IPS DF 6.9 (cell line): ENCODE data around the gene NCOA4.
"Not testable (repeated sequence)": the region's sequence is repeated elsewhere in the genome, so short reads cannot be mapped to it uniquely, and the experiment has no call there.

Experiments used
- DNase-seq: peaks from one replicate; pipeline ENCODE4 v3.0.0-alpha.2; 2013; ENCODE audit warnings: low read depth, low spot score
- H3K27ac ChIP-seq: one replicate; pipeline ENCODE4 v1.5.1; 2013; ENCODE audit warnings: low read length, control low read depth
- H3K27me3 ChIP-seq: 2 replicates; pipeline ENCODE4 v1.6.1; 2013; ENCODE audit warnings: mild to moderate bottlenecking, low read length; ENCODE audit not compliant: control insufficient read depth, insufficient read depth
- H3K36me3 ChIP-seq: 2 replicates; pipeline ENCODE4 v1.6.1; 2013; ENCODE audit warnings: low read length; ENCODE audit not compliant: control insufficient read depth, insufficient read depth
- H3K4me1 ChIP-seq: 2 replicates; pipeline ENCODE4 v1.6.1; 2013; ENCODE audit warnings: low read length; ENCODE audit not compliant: control insufficient read depth, insufficient read depth
- H3K4me3 ChIP-seq: 2 replicates; pipeline ENCODE4 v1.5.1; 2013; ENCODE audit warnings: mild to moderate bottlenecking, low read length
- H3K9me3 ChIP-seq: 2 replicates; pipeline ENCODE4 v1.6.1; 2013; ENCODE audit warnings: low read length, inconsistent platforms; ENCODE audit not compliant: control insufficient read depth, insufficient read depth
- WGBS: extraction: QIAGEN DNeasy Blood & Tissue Kit; methylation state at CpG from one replicate; pipeline ENCODE4 v1.1.7; 2013; ENCODE audit warnings: mixed read lengths, missing lambda C conversion rate; ENCODE audit not compliant: insufficient read length, insufficient coverage; 5-methylcytosine and 5-hydroxymethylcytosine counted together

NCOA4 gene

DNA sequence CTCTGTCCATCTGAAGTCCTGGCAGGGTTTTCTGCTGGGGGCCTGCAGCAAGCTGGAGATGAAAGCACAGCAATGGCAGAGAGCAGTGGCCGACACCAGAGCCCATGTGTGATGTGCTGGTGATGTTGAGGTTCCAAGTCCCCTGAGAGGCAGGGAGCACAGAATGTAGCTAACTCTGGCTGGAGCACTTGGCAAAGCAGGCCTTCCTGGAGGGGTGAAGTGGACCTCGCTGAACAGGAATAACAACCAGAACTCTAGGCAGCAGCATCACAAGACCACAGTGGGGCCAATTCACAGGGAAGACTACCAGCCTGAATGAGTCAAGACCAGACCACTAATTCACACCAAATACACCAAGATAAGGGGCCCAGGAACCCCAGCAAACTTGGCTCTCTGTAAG lies 38.5 kb upstream of the NCOA4 start:
- Histone ChIP-seq H3K4me1 (no peaks in the 10 kb centered on the region), H3K9me3 (no peaks in the 10 kb centered on the region), H3K4me3 (no peak overlapping the region), H3K36me3 (no peaks in the 10 kb centered on the region), H3K27me3 (no peaks in the 10 kb centered on the region), H3K27ac (no peak overlapping the region)
- WGBS, result no CpG with 5 or more reads among the region's 2 CpGs
- DNase-seq, result no peak

DNA sequence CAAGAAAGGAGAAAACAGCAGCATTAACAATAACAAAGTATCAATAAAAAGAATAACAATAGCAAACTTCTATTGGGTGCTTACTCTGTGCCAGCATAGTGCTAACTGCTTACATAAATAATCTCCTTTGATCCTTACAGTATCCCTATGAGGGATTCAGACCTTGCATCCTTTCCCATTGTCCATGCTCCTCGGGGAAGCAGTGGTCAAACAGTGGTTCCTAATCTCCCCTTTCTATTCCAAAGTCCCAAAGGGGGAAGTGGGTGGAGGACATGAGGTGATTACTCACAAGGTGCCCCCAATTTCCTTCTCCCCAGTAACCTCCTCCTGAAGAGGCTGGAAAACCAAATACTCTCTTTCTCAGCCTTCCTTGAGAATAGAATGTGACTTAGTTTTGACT lies 37.7 kb upstream of the NCOA4 start:
- no peaks in the 10 kb centered on the region for H3K36me3 ChIP-seq
- H3K9me3 ChIP-seq, result no peaks in the 10 kb centered on the region
- H3K4me3 ChIP-seq, result no peak overlapping the region
- no peak overlapping the region for H3K27ac ChIP-seq
- H3K4me1 ChIP-seq, result no peaks in the 10 kb centered on the region
- no peak for DNase-seq
- no CpG with 5 or more reads among the region's 1 CpG for WGBS
- no peaks in the 10 kb centered on the region for H3K27me3 ChIP-seq

DNA sequence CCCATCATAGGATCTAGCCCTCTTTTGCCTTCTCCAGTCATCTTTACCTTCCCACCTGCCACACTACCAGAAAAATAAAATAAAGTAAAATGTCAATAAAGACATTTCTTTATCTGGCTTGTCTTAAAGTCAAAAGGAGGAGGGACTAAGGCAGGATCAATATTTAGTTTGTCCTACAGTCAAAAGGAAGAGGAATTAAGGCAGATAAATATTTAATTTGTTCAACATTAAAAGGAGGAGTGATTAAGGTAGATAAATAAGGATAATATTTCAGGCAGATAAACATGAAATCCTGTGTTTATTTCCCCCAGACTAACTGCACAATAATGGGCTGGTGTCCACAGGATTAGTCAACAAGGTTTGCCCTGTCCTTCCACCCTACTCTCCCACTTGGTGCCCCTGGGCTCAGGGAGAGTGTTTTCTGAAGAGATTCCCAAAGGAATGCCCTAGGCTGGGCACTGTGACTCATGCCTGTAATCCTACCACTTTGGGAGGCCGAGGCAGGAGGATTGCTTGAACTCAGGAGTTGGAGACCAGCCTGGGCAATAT lies 33.9 kb upstream of the NCOA4 start:
- Histone ChIP-seq H3K36me3 (no peaks in the 10 kb centered on the region), H3K27ac (no peak overlapping the region), H3K4me3 (no peak overlapping the region), H3K9me3 (no peaks in the 10 kb centered on the region), H3K27me3 (no peaks in the 10 kb centered on the region), H3K4me1 (no peaks in the 10 kb centered on the region)
- DNase-seq, result no peak
- no CpG with 5 or more reads among the region's 1 CpG for WGBS

DNA sequence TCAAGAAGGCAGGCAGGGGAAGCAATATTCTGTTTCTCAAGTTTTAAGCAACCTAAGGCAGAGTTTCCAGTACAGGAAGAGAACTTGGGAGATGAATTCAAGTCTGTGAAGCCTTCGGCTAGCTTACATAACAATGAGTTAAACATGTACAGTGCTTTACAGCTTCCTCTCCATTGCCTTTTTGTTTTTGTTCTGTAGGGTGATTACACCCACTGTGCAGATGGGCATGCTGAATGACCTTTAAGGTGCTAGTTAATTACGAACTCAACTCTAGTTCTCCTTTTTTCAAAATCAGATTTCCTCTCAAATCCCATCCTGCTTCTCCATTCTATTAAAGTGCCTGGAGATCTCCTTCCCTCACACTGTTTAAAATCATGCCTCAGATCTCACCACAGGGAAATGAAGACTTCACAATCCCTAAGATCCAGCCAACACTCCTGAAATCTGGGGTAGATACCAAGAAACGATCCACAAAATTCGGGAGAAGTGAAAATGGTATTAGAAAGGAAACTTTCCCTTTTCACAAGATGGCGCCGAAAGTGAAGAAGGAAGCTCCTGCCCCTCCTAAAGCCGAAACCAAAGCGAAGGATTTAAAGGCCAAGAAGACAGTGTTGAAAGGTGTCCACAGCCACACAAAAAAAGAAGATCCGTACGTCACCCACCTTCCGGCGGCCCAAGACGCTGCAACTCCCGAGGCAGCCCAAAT lies 32.5 kb upstream of the NCOA4 start:
- H3K36me3 ChIP-seq, result no peaks in the 10 kb centered on the region
- H3K4me1 ChIP-seq, result no peaks in the 10 kb centered on the region
- DNase-seq, result no peak
- no peak overlapping the region for H3K27ac ChIP-seq
- no peaks in the 10 kb centered on the region for H3K9me3 ChIP-seq
- no CpG with 5 or more reads among the region's 14 CpGs for WGBS
- no peaks in the 10 kb centered on the region for H3K27me3 ChIP-seq
- no peak overlapping the region for H3K4me3 ChIP-seq

DNA sequence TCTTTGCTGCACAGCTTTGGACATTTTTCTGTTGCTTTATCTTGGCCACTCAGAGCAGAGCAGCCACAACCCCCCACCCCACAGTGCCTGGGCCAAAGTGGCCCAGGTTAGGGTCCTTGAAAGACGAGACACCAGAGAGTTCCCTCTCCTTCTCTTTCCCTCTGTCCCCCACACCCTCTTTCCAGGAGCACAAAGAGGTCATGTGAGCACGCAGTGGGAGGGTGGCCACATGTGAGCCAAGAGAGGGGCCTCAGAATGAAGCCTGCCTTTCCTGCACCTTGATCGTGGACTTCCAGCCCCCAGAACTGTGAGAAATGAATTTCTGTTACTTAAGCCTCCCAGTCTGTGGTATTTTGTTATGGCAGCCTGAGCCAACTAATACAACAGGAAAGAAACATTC lies 30.3 kb upstream of the NCOA4 start:
- DNase-seq, result no peak
- Histone ChIP-seq H3K9me3 (no peaks in the 10 kb centered on the region), H3K4me3 (no peak overlapping the region), H3K36me3 (no peaks in the 10 kb centered on the region), H3K27me3 (no peaks in the 10 kb centered on the region), H3K4me1 (no peaks in the 10 kb centered on the region), H3K27ac (no peak overlapping the region)
- WGBS, result no CpG with 5 or more reads among the region's 3 CpGs

DNA sequence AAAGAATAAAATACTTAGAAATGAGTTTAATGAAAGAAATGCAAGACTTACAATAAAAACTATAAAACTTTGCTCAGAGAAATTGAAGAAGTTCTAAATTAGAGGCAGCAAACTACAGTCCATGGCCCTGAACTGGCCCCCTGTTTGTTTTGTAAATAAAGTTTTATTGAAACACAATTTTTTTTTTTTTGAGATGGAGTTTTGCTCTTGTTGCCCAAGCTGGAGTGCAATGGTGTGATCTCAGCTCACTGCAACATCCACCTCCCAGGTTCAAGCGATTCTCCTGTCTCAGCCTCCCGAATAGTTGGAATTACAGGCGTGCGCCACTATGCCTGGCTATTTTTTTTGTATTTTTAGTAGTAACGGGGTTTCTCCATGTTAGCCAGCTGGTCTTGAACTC lies 27.5 kb upstream of the NCOA4 start:
- not testable (repeated sequence) for H3K27me3 ChIP-seq, H3K9me3 ChIP-seq, DNase-seq, H3K27ac ChIP-seq, H3K4me1 ChIP-seq, H3K4me3 ChIP-seq, H3K36me3 ChIP-seq
- WGBS, result no CpG with 5 or more reads among the region's 5 CpGs

DNA sequence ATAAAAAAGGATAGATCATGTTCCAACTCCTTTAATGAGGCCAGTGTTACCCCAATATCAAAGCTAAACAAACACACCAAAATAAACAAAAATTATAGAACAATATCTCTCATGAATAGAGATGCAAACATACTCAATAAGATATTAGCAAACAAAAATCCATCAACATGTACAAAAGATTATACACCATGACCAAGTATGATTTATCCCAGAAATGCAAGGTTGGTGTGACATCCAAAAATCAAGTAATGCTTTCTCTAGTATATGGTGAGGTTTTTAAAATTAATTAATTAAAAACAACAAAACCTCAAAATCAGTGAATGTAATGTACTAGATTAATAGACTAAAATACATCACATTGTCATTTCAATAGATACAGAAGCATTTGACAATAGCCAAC lies 26.6 kb upstream of the NCOA4 start:
- no peaks in the 10 kb centered on the region for H3K36me3 ChIP-seq

DNA sequence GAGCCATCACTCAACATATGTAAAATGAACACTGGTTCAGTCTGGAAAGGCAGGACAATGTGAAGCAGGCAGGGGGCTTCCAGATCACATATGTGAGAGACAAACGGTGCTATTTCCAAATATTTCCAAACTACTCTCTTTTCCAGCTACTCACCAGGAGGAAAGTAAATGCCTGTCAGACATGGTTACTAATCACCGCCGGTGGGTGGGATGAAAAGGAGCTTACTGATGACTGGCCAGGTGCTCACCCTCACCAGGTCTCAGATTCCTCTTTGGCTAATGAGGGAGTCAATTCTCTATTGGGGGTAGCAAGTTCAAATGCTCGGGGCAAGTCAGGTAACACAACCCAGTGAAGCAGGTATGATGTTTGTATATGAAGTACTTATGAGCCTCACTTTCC lies 25.3 kb upstream of the NCOA4 start:
- peaks cover 3% of the 10 kb centered on the region; the same call in 1 of the 2 replicates for H3K4me1 ChIP-seq
- no peaks in the 10 kb centered on the region for H3K36me3 ChIP-seq
- DNase-seq, result no peak
- no peaks in the 10 kb centered on the region for H3K9me3 ChIP-seq
- H3K4me3 ChIP-seq, result no peak overlapping the region
- H3K27me3 ChIP-seq, result no peaks in the 10 kb centered on the region
- no peak overlapping the region for H3K27ac ChIP-seq
- WGBS, result no CpG with 5 or more reads among the region's 4 CpGs

More for the DNA sequence above, 26.6 kb upstream of the NCOA4 start:
- Histone ChIP-seq H3K27me3 (no peaks in the 10 kb centered on the region), H3K9me3 (no peaks in the 10 kb centered on the region), H3K4me3 (no peak overlapping the region), H3K4me1 (peaks cover 3% of the 10 kb centered on the region; the same call in 1 of the 2 replicates), H3K27ac (no peak overlapping the region)
- no peak for DNase-seq

DNA sequence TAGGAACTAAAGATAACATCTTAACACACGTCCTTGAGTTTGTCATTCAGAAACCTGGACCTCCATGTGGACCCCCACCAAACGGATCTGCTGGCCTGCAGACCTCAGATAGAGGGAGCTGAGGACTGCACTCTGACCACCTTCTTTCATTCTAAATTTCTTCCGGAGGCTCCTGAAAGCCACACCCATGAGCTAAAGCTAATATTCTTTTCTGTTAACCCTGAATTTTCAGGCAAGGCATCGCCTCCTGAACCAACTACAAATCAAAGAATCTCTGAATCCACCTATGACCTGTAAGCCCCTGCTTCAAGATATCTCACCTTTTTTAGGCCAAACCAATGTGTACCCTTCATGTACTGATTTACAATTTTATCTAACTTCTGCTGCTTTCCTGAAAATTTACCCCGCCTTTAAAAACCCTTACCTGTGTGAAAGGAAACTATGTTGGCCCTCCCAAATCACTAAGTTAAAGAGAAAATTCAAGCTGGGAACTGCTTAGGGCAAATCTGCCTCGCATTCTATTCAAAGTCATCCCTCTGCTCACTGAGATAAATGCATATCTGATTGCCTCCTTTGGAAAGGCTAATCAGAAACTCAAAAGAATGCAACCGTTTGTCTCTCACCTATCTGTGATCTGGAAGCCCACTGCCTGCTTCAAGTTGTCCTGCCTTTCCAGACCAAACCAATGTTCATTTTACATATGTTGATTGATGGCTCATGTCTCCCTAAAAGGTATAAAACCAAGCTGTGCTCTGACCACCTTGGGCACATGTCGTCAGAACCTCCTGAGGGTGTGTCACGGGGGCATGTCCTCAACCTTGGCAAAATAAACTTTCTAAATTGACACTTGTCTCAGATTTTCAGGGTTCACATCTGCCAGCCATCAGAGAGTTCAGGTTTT lies 23.4 kb upstream of the NCOA4 start:
- DNase-seq, result no peak
- Histone ChIP-seq H3K4me1 (peaks cover 3% of the 10 kb centered on the region; the same call in 1 of the 2 replicates), H3K27me3 (no peaks in the 10 kb centered on the region), H3K36me3 (no peaks in the 10 kb centered on the region), H3K27ac (no peak overlapping the region), H3K9me3 (no peaks in the 10 kb centered on the region), H3K4me3 (no peak overlapping the region)
- no CpG with 5 or more reads among the region's 9 CpGs for WGBS

DNA sequence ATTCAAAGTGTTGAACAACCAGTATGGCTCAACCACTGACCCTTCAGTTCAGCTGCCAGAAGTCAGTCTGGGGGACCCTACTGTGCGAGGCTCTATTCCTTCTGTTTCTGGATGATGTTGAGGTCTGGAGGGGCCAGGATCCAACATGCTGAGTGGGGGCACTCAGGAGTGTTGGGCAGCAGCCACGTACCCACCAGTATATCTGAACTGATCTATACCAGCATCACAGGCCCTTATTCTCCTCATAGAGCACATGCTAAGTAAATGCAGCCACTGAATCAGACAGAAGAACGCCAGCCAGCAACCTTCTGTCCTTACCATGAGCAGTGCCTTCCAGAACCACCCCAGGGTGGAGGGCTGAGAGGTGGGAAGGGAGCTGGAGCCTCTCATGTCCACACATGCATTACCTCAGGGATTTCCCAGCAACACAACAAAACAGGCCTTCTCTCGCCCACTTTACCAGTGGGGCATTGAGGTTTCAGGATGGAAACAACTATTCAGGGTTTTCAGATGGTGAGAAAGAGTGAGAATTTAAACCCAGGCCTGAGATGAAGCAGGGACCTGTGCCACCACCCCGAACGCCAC lies 22.5 kb upstream of the NCOA4 start:
- Histone ChIP-seq H3K9me3 (no peaks in the 10 kb centered on the region), H3K36me3 (no peaks in the 10 kb centered on the region), H3K4me1 (peaks cover 3% of the 10 kb centered on the region; the same call in 1 of the 2 replicates), H3K4me3 (no peak overlapping the region), H3K27me3 (no peaks in the 10 kb centered on the region), H3K27ac (no peak overlapping the region)
- no peak for DNase-seq
- WGBS, result no CpG with 5 or more reads among the region's 6 CpGs
